ENCODE measurements around the gene SCIN. TPM values are rescaled to one million over a fixed set of nuclear protein-coding genes. Genes with fewer than 3 reads are reported as not detected.

SCIN gene
- total RNA-seq, 1 donor = 4.7 TPM

DNA sequence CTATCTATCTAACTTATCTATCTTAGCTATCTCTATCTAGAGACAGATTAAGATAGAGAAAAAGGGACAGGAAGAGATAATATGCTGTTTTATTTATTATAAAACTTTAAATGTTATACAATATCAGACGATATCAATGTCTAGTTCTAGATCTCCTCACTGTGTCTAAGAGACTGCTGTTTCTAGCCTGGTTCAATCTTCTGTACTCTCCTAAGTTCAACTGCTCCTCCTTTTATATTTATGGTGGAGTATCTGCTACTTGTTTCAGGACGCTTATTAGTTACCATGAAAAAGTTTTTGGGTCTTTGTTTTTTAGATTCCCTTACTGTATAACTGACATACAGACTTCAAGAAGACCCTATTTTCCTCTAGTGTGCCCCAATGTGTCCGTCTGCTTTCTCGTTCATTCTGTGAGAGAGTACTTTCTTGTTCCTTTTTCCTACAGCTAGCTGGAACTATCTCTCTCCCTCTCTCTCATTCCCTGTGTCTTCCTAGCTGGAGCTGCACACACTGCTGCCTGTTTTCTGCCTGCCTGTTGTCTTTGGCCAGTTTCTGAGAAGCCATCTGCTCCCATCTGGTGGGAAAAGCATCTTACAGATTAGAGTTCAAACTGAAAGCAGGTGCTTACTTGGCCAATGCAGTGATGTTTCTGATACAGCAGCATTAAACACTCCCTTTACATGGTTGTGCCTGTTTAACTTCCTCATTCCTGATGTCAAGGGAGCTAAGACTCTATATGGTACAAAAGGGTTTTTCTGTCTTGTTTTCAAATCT is 67.5 kb downstream of the SCIN start:
- peak overlapping the region; percentile 30 for H3K4me2 ChIP-seq (ENCODE audit: insufficient read depth, low read length)
- peaks cover 3% of the 10 kb centered on the region for H3K4me1 ChIP-seq (ENCODE audit: insufficient read depth, low read length)
- no peaks in the 10 kb centered on the region for H3K9me3 ChIP-seq (ENCODE audit: low read depth, low read length)
- no peaks in the 10 kb centered on the region for H3K79me2 ChIP-seq (ENCODE audit: insufficient read depth, low read length)
- no peak overlapping the region for H3K4me3 ChIP-seq (ENCODE audit: insufficient read depth, low read length)
- no peak overlapping the region for H3K27ac ChIP-seq (ENCODE audit: low read depth, low read length)
- H3K36me3 ChIP-seq (ENCODE audit: insufficient read depth, low read length) = no peaks in the 10 kb centered on the region
- H4K20me1 ChIP-seq (ENCODE audit: insufficient read depth, low read length) = no peaks in the 10 kb centered on the region
- TF ChIP-seq, protein P1, sequence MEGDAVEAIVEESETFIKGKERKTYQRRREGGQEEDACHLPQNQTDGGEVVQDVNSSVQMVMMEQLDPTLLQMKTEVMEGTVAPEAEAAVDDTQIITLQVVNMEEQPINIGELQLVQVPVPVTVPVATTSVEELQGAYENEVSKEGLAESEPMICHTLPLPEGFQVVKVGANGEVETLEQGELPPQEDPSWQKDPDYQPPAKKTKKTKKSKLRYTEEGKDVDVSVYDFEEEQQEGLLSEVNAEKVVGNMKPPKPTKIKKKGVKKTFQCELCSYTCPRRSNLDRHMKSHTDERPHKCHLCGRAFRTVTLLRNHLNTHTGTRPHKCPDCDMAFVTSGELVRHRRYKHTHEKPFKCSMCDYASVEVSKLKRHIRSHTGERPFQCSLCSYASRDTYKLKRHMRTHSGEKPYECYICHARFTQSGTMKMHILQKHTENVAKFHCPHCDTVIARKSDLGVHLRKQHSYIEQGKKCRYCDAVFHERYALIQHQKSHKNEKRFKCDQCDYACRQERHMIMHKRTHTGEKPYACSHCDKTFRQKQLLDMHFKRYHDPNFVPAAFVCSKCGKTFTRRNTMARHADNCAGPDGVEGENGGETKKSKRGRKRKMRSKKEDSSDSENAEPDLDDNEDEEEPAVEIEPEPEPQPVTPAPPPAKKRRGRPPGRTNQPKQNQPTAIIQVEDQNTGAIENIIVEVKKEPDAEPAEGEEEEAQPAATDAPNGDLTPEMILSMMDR (IDR thresholded peaks at IDR 0.05; ENCODE audit: extremely low read depth, low read depth, low read length) = no peak
- peak overlapping the region; percentile 75 for H2AFZ ChIP-seq (ENCODE audit: low read length)
- H3K27me3 ChIP-seq (ENCODE audit: insufficient read depth, low read length) = no peaks in the 10 kb centered on the region
- DNase-seq (ENCODE audit: insufficient read length, low spot score, missing footprints) = no peak

- H3K36me3 ChIP-seq (ENCODE audit: insufficient read depth, low read length) = no peaks in the 10 kb centered on the region
- TF ChIP-seq, protein P1 (IDR thresholded peaks at IDR 0.05; ENCODE audit: extremely low read depth, low read depth, low read length) = peak; percentile 54
- H3K9me3 ChIP-seq (ENCODE audit: low read depth, low read length) = no peaks in the 10 kb centered on the region
- H3K4me3 ChIP-seq (ENCODE audit: insufficient read depth, low read length) = no peak overlapping the region
- no peaks in the 10 kb centered on the region for H4K20me1 ChIP-seq (ENCODE audit: insufficient read depth, low read length)
- H3K79me2 ChIP-seq (ENCODE audit: insufficient read depth, low read length) = no peaks in the 10 kb centered on the region
- peak overlapping the region; percentile 4 for H2AFZ ChIP-seq (ENCODE audit: low read length)
- DNase-seq (ENCODE audit: insufficient read length, low spot score, missing footprints) = no peak
- no peaks in the 10 kb centered on the region for H3K27me3 ChIP-seq (ENCODE audit: insufficient read depth, low read length)
- H3K4me1 ChIP-seq (ENCODE audit: insufficient read depth, low read length) = peaks cover 9% of the 10 kb centered on the region
- H3K4me2 ChIP-seq (ENCODE audit: insufficient read depth, low read length) = no peak overlapping the region
- H3K27ac ChIP-seq (ENCODE audit: low read depth, low read length) = no peak overlapping the region
These were observed 68.4 kb downstream of the SCIN start for GRCh38 chr7:12638851-12639456.

DNA sequence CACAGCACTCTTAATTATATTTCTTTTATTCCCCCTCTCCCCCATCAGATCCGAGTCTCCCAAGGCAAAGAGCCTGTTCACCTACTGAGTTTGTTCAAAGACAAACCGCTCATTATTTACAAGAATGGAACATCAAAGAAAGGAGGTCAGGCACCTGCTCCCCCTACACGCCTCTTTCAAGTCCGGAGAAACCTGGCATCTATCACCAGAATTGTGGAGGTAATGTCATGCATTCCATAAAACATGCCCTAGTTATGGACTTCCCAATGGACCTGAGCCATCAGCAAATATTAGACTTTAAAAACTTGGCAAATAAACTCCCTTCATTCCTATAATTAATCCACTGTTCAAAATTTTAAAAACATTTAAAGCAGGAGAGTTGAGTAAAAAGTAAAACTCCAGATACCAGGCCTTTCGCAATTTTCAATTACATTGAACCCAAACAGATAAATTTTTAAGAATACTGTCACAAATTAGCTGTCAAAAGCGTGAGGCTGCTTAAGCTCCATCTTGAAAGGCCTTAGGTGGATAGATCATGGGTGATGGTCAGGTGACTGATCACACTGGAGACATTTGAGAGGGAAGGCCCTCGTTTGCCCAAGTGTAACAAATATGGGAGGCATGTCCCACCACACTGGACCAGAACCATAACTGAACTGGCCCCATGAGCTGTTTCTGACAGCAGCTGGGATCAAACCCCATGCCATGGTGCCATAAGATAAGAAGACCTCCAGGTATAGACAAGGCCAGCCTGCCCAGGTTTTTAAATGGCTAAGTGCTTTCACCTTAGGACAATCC is 70.0 kb downstream of the SCIN start:
- no peak for DNase-seq (ENCODE audit: insufficient read length, low spot score, missing footprints)
- Histone ChIP-seq H3K36me3 (ENCODE audit: insufficient read depth, low read length) (no peaks in the 10 kb centered on the region), H2AFZ (ENCODE audit: low read length) (no peak overlapping the region), H3K9me3 (ENCODE audit: low read depth, low read length) (no peaks in the 10 kb centered on the region), H3K27ac (ENCODE audit: low read depth, low read length) (no peak overlapping the region), H4K20me1 (ENCODE audit: insufficient read depth, low read length) (no peaks in the 10 kb centered on the region), H3K4me1 (ENCODE audit: insufficient read depth, low read length) (peaks cover 9% of the 10 kb centered on the region), H3K79me2 (ENCODE audit: insufficient read depth, low read length) (no peaks in the 10 kb centered on the region), H3K27me3 (ENCODE audit: insufficient read depth, low read length) (no peaks in the 10 kb centered on the region), H3K4me2 (ENCODE audit: insufficient read depth, low read length) (no peak overlapping the region), H3K4me3 (ENCODE audit: insufficient read depth, low read length) (no peak overlapping the region)
- TF ChIP-seq, protein P1 (IDR thresholded peaks at IDR 0.05; ENCODE audit: extremely low read depth, low read depth, low read length) = no peak

- no peak overlapping the region for H3K27ac ChIP-seq (ENCODE audit: low read depth, low read length)
- no peak overlapping the region for H3K4me2 ChIP-seq (ENCODE audit: insufficient read depth, low read length)
- no peaks in the 10 kb centered on the region for H3K79me2 ChIP-seq (ENCODE audit: insufficient read depth, low read length)
- H2AFZ ChIP-seq (ENCODE audit: low read length) = no peak overlapping the region
- H3K4me3 ChIP-seq (ENCODE audit: insufficient read depth, low read length) = no peak overlapping the region
- no peaks in the 10 kb centered on the region for H3K9me3 ChIP-seq (ENCODE audit: low read depth, low read length)
- no peaks in the 10 kb centered on the region for H4K20me1 ChIP-seq (ENCODE audit: insufficient read depth, low read length)
- H3K4me1 ChIP-seq (ENCODE audit: insufficient read depth, low read length) = peaks cover 14% of the 10 kb centered on the region
- no peaks in the 10 kb centered on the region for H3K27me3 ChIP-seq (ENCODE audit: insufficient read depth, low read length)
- no peak for DNase-seq (ENCODE audit: insufficient read length, low spot score, missing footprints)
- H3K36me3 ChIP-seq (ENCODE audit: insufficient read depth, low read length) = no peaks in the 10 kb centered on the region
- TF ChIP-seq, protein P1 (IDR thresholded peaks at IDR 0.05; ENCODE audit: extremely low read depth, low read depth, low read length) = no peak
These were observed 70.7 kb downstream of the SCIN start for GRCh38 chr7:12641196-12641595.
